ENCODE measurements around the gene EPHB2.
A peak's percentile ranks its signal among the peaks of the same experiment; 100 is the strongest.

The EPHB2 gene

DNA sequence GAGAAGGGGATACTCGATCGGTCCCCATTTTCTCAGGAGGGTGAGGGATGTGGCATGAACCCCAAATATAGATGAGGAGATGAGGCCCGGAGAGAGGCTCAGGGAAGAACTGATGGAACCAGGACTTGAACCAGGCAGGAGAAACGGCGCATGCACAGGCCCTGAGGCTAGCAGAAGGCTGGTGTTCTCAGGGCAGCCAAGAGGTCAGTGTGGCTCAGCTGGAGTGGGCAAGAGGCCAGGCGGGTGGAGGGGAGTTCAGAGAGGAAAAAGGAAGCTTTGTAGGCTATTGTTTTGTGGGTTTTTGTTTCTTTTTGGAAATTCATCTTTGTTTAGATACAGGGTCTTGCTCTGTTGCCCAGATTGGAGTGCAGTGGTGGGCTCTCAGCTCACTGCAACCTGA, 140.0 kb downstream of the EPHB2 start:
- ATAC-seq: no peak
- H3K36me3 Mint-ChIP-seq (ENCODE audit: low read depth): no peaks in the 10 kb centered on the region
- H3K9me3 Mint-ChIP-seq: no peaks in the 10 kb centered on the region
- H3K27ac Mint-ChIP-seq: no peak overlapping the region
- no peaks in the 10 kb centered on the region for H3K4me1 Mint-ChIP-seq
- no peak overlapping the region for H3K4me3 Mint-ChIP-seq
- no peak for DNase-seq
- peaks cover 18% of the 10 kb centered on the region for H3K27me3 Mint-ChIP-seq

DNA sequence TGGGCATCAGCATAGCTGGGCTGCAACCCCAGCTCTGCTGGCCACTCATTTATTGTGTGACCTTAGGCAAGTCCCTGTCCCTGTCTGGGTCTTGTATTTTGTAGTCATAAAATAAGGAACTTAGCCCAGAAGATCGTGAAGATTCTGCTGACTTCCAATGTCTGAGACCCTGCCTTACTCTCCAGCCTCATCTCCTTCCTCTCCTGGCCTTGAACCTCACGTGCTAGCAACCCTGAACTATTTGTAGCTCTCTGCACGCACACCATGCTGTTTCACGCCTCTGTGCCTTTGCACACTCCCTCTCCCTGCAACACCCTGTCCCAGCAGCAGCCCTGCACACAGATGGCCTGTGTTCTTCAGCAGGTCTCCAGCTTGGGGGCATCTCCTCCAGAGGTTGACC, 140.9 kb downstream of the EPHB2 start:
- no peak for ATAC-seq
- Mint-ChIP-seq H3K4me3 (no peak overlapping the region), H3K27ac (no peak overlapping the region), H3K9me3 (no peaks in the 10 kb centered on the region), H3K27me3 (peaks cover 13% of the 10 kb centered on the region), H3K4me1 (no peaks in the 10 kb centered on the region), H3K36me3 (ENCODE audit: low read depth) (no peaks in the 10 kb centered on the region)
- no peak for DNase-seq

DNA sequence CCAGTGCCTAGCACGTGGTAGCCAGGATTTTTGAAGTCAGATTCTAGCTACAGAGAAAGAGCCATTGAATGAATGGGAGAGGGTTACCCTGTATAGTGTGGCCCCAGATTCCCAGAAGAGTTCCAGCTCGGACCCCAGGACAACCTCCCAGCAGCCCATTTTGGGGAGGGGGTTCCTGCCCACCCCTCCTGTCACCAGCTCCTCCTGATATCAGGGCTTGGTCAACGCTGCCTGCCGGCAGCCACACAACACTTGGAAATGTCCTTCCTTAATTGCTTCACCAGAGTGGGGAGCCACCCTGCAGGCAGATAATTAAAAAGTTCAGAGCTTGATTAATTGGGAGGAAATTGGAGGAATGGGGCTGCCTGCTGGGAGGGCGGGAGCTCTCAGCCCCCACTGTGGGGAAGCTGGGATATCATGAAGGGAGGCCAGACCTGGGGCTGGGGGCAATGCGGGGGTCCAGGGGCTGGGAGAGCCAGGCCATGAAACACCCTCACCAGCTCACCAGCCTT, 141.6 kb downstream of the EPHB2 start:
- no peak for ATAC-seq
- Mint-ChIP-seq H3K27me3 (peaks cover 8% of the 10 kb centered on the region), H3K9me3 (no peaks in the 10 kb centered on the region)

DNA sequence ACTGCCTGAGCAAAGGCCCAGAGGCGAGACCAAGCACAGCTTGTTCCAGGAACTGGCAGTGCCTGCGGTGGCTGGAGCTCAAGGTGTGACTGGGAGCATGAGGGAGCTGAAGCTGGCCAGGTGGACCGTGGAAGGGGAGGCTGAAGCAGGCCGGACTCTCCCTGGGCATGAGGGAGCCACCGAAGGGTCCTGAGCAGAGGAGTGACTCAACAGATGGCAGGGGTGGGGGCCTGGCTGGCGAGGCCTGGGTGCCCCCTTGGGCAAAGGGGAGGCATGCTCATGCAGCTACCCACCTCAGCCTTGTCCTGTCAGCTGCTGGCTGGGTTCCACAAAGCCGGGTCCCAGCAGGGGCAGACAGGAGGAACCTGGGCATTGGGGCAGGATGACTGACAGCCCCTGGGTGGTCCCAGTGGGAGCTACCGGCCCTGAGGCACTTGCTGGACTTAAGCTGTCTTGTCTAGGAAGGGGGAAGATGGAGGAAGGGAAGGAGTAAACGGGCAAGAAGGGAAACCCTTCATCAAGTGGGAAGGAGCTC, 143.1 kb downstream of the EPHB2 start:
- no peak overlapping the region for H3K27ac Mint-ChIP-seq
- no peaks in the 10 kb centered on the region for H3K9me3 Mint-ChIP-seq
- no peaks in the 10 kb centered on the region for H3K36me3 Mint-ChIP-seq (ENCODE audit: low read depth)
- DNase-seq (no peak), ATAC-seq (no peak)
- no peak overlapping the region for H3K4me3 Mint-ChIP-seq
- no peaks in the 10 kb centered on the region for H3K4me1 Mint-ChIP-seq
- H3K27me3 Mint-ChIP-seq: peaks cover 2% of the 10 kb centered on the region

More for the DNA sequence above, 141.6 kb downstream of the EPHB2 start:
- DNase-seq: no peak
- Mint-ChIP-seq H3K4me1 (no peaks in the 10 kb centered on the region), H3K36me3 (ENCODE audit: low read depth) (no peaks in the 10 kb centered on the region), H3K4me3 (no peak overlapping the region), H3K27ac (no peak overlapping the region)

DNA sequence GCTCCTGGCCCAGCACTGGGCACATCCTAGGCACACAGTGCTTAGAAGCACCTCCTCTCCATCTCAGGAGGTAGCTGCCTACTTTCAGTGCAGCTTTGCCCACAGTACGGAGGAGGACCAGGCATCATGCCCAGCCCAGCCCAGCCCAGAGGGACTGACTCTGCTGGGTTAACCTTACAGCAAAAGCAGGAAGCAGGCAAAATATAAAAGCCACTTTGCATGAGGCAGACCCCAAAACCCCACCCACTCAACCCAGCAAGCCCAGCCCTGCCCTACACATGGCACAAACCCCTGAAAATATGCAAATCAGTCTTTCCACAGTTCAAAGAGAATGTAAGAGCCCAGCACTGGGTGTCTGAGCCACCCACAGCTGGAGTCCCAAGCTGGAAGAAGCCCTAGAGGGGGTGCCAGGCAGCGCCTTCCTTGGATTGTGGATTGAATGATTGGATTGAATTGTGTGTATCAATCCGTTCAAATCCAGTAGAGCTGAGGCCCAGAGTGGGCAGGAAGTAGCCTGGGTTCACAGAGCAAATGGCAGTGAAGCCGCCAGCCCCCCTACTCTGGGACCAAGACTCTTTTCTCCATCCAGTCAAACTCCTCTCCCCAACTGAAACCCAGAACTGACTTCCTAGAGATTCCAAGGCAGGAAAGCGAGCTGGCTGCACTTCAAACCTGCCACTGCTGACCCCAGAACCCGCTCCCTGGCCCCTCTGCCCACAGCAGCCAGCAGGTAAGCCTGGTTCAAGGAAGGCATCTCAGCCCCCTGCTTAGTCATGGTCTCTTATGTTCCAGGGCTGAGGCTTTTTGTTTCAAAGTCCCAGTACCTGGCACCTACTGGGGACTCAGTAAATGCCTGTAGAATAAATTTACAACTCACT, 144.3 kb downstream of the EPHB2 start:
- no peak for DNase-seq
- Mint-ChIP-seq H3K4me3 (no peak overlapping the region), H3K27ac (no peak overlapping the region), H3K36me3 (ENCODE audit: low read depth) (no peaks in the 10 kb centered on the region), H3K9me3 (no peaks in the 10 kb centered on the region), H3K4me1 (no peaks in the 10 kb centered on the region), H3K27me3 (peaks cover 2% of the 10 kb centered on the region)
- no peak for ATAC-seq

DNA sequence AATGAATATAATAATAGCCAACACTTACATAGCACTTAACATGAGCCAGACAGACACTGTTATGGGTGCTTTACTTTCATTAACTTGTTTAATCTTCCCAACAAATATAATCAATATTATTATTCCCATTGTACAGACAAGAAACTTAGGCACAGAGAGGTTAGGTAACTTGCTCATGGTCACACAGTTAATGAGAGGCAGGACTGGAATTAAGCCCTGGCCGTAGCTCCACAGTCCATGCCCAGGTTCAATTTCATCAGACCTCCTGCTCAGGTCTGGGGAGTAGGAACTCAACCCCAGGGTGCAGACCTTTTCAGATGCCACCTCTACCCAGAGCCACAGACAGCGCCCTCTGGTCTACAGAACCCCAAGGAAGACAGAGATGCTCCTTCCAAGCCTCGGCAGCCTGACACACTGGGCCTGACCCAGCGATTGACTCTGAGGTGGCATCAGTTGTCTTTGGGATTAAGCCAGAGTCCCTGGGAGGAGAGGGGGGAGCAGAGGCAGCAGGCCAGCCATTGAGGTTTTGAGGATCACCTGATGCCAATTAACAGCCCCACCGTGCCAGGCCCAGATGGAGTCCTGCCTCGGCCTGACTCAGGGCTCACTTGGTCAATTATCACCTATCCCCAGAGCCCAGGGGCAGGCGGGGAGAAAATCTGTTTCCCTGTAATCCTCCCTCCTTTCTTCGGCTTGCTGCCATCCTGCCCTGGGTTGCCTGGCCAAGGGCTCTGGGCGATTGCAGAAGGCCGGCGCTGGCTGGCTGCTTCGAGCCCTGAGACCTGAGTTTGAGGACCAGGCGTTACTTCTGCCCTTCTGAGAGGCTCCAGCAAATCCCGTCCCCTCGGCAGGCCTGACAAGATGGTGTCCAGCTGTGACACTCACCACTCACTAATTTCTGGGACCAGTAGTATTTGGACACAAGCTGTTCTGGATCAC, 145.3 kb downstream of the EPHB2 start:
- DNase-seq: no peak
- no peaks in the 10 kb centered on the region for H3K9me3 Mint-ChIP-seq
- H3K4me1 Mint-ChIP-seq: no peaks in the 10 kb centered on the region
- H3K4me3 Mint-ChIP-seq: no peak overlapping the region
- H3K27me3 Mint-ChIP-seq: peaks cover 2% of the 10 kb centered on the region
- H3K27ac Mint-ChIP-seq: no peak overlapping the region
- H3K36me3 Mint-ChIP-seq (ENCODE audit: low read depth): no peaks in the 10 kb centered on the region
- no peak for ATAC-seq

DNA sequence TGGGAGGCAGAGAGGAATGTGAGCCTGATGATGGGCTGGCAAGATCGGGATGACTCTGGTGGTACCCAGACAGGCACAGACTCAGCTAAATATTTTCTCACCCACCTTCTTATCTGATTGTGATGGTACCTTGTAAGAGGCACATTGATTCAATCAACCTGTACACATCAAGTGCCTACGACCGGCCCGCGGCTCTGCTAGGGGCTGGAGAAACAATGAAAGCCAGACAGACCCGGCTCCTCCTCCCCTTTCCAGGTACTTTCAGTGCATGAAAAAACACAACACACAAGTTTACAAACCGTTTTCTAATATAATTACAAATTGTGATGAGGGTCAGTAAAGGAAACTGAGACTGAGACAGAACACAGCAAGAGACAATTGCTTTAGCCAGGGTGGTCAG, 147.0 kb downstream of the EPHB2 start:
- ATAC-seq (no peak), DNase-seq (no peak)
- Mint-ChIP-seq H3K4me3 (no peak overlapping the region), H3K27ac (no peak overlapping the region), H3K9me3 (no peaks in the 10 kb centered on the region), H3K27me3 (peaks cover 2% of the 10 kb centered on the region), H3K4me1 (no peaks in the 10 kb centered on the region), H3K36me3 (ENCODE audit: low read depth) (no peaks in the 10 kb centered on the region)

DNA sequence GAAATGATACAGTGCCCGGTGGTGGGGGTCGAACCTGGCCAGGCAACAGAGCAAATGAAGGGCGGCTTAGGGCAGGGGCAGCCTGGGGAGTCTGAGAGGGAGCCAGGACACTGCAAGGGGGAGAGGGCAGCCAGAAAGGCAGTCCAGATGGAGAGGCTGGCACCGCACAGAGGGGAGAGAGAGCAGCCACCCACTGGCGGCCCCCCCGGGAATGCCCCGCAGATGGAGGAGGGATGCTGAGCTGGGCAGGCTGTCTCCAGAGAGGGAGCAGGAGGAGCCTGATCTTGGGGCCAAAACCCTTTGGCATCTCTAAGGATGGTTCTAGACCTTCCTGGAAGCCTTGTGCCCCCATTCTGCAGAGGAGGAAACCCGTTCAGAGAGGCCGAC, 149.8 kb downstream of the EPHB2 start:
- H3K27ac Mint-ChIP-seq: no peak overlapping the region
- no peak overlapping the region for H3K4me3 Mint-ChIP-seq
- DNase-seq (no peak), ATAC-seq (no peak)
- H3K9me3 Mint-ChIP-seq: no peaks in the 10 kb centered on the region
- H3K4me1 Mint-ChIP-seq: no peaks in the 10 kb centered on the region
- no peaks in the 10 kb centered on the region for H3K36me3 Mint-ChIP-seq (ENCODE audit: low read depth)
- peaks cover 4% of the 10 kb centered on the region for H3K27me3 Mint-ChIP-seq

DNA sequence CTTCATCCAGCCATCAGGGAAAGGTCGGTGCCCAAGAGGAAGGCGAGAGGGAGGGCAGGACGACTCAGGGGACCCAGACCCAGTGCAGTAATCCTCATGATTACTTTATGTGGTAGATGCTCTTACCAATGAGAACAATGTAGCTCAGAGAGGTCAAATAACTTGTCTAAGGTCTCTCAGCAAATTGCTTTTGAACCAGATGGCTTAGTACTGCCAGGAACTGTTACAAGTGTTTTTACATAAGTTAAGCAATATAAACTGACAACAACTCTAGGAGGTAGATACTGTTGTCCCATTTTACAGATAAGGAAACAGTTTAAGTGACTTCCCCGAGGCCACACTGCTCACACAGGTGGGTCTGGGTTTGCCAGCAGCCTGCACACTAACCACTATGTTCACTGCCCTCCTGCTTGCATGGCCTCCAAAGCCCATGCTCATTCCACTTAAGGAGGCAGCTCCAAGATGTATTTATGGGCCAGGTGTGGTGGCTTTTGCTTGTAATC, 150.3 kb downstream of the EPHB2 start:
- Mint-ChIP-seq H3K4me3 (no peak overlapping the region), H3K27me3 (peaks cover 6% of the 10 kb centered on the region), H3K9me3 (no peaks in the 10 kb centered on the region), H3K27ac (no peak overlapping the region), H3K36me3 (ENCODE audit: low read depth) (no peaks in the 10 kb centered on the region), H3K4me1 (no peaks in the 10 kb centered on the region)
- ATAC-seq (no peak), DNase-seq (no peak)

DNA sequence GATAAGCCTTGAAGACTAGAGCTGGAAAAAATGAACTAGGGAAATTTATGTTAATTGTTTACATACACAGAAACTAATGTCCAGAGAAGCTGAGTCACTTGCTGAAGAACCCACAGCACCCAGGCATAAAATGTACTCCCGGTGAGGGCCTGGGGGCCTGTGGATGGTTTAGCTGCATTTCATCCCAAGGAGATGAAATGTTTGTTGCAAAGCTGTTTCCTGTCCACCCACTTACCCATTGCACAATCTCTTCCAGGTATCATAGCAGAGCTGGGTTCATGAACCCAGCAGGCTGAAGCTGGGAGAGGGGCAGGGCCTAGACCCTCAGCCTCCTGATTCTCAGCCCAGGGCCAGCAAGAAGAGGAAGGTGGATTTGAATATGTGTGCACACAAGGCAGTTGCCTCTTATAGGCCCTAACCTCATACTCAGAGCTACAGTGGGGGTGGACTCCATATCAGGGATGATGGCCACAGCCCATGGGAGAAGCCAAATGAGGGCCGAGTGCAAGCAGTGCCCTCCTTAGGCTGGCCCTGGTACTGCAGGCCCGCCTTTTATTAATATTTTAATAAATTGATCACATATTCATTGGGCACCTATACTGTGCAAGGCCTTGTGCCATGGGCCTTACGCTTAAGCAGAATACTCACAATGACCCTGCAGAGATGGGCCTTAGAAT, 151.3 kb downstream of the EPHB2 start:
- DNase-seq: peak; percentile 29
- no peak overlapping the region for H3K27ac Mint-ChIP-seq

DNA sequence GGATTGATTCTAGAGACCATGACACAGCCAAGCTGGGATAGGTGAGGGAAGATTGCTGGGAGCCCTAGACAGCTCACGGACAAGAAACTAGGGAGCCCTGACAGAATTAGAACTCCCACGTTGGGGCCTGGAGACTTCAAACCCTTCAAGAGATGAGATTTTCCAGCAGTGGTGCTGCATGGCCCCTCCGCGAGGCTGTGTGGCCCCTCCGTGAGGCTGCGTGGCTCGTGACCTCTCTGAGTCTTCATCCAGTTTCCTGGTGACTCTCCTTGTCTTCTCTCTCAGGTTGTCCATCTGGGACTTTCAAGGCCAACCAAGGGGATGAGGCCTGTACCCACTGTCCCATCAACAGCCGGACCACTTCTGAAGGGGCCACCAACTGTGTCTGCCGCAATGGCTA, 152.1 kb downstream of the EPHB2 start:
- H3K4me1 Mint-ChIP-seq: no peaks in the 10 kb centered on the region
- H3K27ac Mint-ChIP-seq: no peak overlapping the region
- no peak for DNase-seq
- no peak overlapping the region for H3K4me3 Mint-ChIP-seq
- no peak for ATAC-seq
- no peaks in the 10 kb centered on the region for H3K9me3 Mint-ChIP-seq
- no peaks in the 10 kb centered on the region for H3K36me3 Mint-ChIP-seq (ENCODE audit: low read depth)
- peaks cover 6% of the 10 kb centered on the region for H3K27me3 Mint-ChIP-seq

More for the DNA sequence above, 151.3 kb downstream of the EPHB2 start:
- Mint-ChIP-seq H3K4me1 (no peaks in the 10 kb centered on the region), H3K27me3 (peaks cover 6% of the 10 kb centered on the region), H3K9me3 (no peaks in the 10 kb centered on the region), H3K4me3 (no peak overlapping the region), H3K36me3 (ENCODE audit: low read depth) (no peaks in the 10 kb centered on the region)
- no peak for ATAC-seq

DNA sequence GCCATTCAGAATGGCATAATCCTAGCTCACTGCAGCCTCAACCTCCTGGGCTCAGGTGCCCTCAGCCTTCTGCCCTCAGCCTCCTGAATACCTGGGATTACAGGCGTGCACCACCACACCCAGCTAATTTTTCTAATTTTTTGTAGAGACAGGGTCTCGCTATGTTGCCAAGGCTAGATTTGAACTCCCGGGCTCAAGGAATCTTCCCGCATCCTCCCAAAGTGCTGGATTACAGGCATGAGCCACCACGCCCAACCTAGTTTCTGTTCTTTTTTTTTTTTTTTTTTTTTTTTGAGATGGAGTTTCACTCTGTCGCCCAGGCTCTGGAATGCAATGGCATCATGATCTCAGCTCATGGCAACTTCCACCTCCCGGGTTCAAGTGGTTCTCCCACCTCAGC, 153.1 kb downstream of the EPHB2 start:
- no peaks in the 10 kb centered on the region for H3K9me3 Mint-ChIP-seq
- H3K27me3 Mint-ChIP-seq: peaks cover 7% of the 10 kb centered on the region
- no peak for ATAC-seq
- no peaks in the 10 kb centered on the region for H3K4me1 Mint-ChIP-seq
- H3K27ac Mint-ChIP-seq: no peak overlapping the region
- DNase-seq: no peak
- no peaks in the 10 kb centered on the region for H3K36me3 Mint-ChIP-seq (ENCODE audit: low read depth)
- H3K4me3 Mint-ChIP-seq: no peak overlapping the region

DNA sequence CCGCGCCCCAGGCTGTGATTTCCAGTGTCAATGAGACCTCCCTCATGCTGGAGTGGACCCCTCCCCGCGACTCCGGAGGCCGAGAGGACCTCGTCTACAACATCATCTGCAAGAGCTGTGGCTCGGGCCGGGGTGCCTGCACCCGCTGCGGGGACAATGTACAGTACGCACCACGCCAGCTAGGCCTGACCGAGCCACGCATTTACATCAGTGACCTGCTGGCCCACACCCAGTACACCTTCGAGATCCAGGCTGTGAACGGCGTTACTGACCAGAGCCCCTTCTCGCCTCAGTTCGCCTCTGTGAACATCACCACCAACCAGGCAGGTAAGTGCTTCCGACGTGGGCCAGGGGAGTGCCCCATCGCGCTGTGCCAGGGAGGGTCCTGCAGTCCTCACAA, 154.2 kb downstream of the EPHB2 start:
- Mint-ChIP-seq H3K27me3 (peaks cover 7% of the 10 kb centered on the region), H3K4me1 (no peaks in the 10 kb centered on the region), H3K36me3 (ENCODE audit: low read depth) (no peaks in the 10 kb centered on the region), H3K4me3 (no peak overlapping the region), H3K27ac (no peak overlapping the region), H3K9me3 (no peaks in the 10 kb centered on the region)
- ATAC-seq (no peak), DNase-seq (no peak)

DNA sequence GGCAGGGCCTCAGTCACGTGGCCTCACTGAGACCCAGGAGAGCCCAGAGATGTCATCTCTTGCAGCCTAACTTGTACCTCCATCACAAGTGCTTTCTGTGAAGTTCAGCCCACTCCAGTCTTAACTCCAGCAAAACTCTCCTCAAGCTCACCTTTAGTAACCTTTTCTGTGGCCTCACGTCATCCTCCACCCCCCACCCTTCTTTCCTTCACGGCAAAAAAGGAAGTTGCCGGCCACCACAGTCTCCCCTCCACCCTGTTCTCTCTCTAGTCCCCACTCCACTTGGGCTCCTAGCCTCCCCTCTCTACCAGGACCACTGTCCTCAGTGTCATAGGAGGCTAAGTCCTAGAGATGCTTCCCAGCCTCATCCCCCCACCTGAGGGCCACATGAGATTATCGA, 155.1 kb downstream of the EPHB2 start:
- no peak for ATAC-seq
- no peaks in the 10 kb centered on the region for H3K4me1 Mint-ChIP-seq
- DNase-seq: no peak
- no peak overlapping the region for H3K4me3 Mint-ChIP-seq
- H3K27me3 Mint-ChIP-seq: peaks cover 7% of the 10 kb centered on the region
- H3K9me3 Mint-ChIP-seq: no peaks in the 10 kb centered on the region
- H3K27ac Mint-ChIP-seq: no peak overlapping the region
- no peaks in the 10 kb centered on the region for H3K36me3 Mint-ChIP-seq (ENCODE audit: low read depth)

Data from activated naive CD8-positive, alpha-beta T cell treated with anti-CD3 and anti-CD28 coated beads, Interleukin-2, amount 50 U/mL, for 24 hours (primary cell).